Measurements from ENCODE around the gene SPON1.
"Not testable (repeated sequence)": the region's sequence is repeated elsewhere in the genome, so short reads cannot be mapped to it uniquely, and the experiment has no call there.

The SPON1 gene

GRCh38 chr11:14270690-14271542, 308.4 kb downstream of the SPON1 start:
- Mint-ChIP-seq H3K27ac (peak overlapping the region in 1 of 2 donors; percentile 42), H3K4me3 (peak overlapping the region; percentile 38 to 65), H3K4me1 (peaks cover 28% of the 10 kb centered on the region), H3K9me3 (no peaks in the 10 kb centered on the region), H3K27me3 (no peaks in the 10 kb centered on the region)
- DNase-seq = peak in 1 of 2 donors; percentile 33
- peak; percentile 96 for ATAC-seq

DNA sequence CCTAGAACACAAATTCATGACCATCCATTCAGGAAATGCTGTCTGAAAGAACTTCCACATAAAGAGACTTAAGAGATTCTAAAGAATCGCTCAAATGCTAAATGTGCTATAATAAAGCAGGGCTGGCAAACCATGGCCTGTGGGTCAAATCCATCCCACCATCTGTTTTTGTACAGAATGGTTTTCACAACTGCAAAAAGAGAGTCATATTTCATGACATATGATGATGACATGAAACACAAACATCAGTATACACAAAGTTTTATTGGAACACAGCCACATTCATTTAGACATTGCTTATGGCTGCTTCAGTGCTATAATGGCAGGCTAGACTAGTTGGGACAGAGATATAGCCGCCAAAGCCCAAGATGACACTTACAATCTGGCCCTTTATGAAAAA, 311.4 kb downstream of the SPON1 start:
- H3K9me3 Mint-ChIP-seq = no peaks in the 10 kb centered on the region
- H3K27ac Mint-ChIP-seq = no peak overlapping the region
- peaks cover 36% of the 10 kb centered on the region for H3K4me1 Mint-ChIP-seq
- no peak for DNase-seq
- no peaks in the 10 kb centered on the region for H3K27me3 Mint-ChIP-seq
- no peak for ATAC-seq
- H3K4me3 Mint-ChIP-seq = no peak overlapping the region

- DNase-seq = no peak
- ATAC-seq = no peak
- Mint-ChIP-seq H3K4me3 (no peak overlapping the region), H3K9me3 (no peaks in the 10 kb centered on the region), H3K27me3 (no peaks in the 10 kb centered on the region), H3K27ac (no peak overlapping the region), H3K4me1 (peaks cover 34% of the 10 kb centered on the region)
Observed at GRCh38 chr11:14275076-14275475, 312.6 kb downstream of the SPON1 start.

DNA sequence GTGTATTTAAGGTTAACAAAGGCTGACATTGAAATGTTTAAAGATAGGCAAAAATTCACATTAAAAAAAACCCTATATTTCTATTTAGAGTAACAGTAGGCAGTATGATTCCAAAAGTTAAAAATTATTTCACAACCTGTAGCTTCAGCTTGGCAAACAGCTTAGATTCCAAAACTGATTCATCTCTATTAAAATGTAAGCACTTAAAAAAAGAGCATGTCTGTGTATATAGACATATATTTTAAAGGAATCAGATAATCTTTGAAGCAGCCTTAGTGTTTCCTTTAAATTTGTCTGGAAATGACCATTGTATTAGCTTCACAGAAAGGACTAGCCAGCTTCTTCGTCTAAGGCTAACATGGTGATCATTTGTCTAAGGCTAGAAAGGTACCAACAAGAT, 316.3 kb downstream of the SPON1 start:
- H3K9me3 Mint-ChIP-seq, DNase-seq, H3K4me3 Mint-ChIP-seq, H3K27ac Mint-ChIP-seq, ATAC-seq, H3K27me3 Mint-ChIP-seq, H3K4me1 Mint-ChIP-seq: not testable (repeated sequence)

DNA sequence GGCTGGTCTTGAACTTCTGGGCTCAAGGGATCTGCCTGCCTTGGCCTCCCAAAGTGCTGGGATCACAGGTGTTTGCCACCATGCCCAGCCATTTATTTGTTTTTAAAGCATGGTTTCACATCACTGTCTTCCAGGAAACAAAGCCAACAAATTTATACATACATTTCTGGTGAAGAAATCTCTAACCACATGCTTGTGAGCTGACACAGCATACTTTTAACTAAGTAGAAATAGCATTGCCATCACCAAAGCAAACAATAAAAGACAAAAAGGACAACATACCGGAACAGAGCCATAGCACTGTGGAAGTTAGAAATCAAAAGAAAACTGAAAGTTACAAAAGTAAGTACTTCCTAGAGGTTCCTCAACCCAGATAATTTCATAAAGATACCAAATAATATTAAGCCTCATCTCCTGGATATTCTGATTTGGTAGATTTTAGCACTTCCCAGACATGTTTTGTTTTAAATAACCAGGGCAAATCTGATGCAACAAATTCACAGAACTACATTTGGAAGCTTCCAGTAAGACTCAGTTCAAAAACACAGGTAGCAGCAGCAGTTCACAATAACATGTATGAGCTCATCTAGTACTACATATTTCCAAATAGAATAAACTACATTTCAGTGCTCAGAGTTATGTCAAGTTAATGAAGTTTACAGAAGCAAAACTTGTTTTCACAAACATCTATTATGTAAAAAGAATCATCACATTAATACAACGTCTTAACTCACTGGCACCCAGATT, 325.8 kb downstream of the SPON1 start:
- peaks cover 8% of the 10 kb centered on the region for H3K4me1 Mint-ChIP-seq
- H3K27me3 Mint-ChIP-seq = no peaks in the 10 kb centered on the region
- ATAC-seq (no peak), DNase-seq (no peak)
- H3K4me3 Mint-ChIP-seq = no peak overlapping the region
- H3K9me3 Mint-ChIP-seq = no peaks in the 10 kb centered on the region
- peak overlapping the region; percentile 45 to 80 for H3K27ac Mint-ChIP-seq

DNA sequence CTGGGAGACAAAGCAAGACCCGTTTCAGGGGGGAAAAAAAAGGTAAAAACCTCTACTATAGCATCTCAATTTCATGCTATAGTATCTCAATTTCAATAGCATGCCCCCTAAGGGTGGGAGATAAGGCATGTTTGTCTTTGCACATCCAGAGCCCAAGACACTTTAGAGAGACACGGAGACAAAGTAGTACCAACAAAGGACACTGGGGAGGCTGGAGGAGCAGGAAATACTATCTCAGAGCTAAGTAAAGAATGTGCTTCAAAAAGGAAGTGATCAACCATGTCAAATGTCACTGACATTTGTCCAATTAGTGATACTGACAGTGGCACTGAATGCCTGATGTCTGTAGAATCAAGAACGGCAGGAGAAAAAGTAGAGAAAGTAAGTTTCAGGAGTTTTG, 327.9 kb downstream of the SPON1 start:
- Mint-ChIP-seq H3K27ac (peak overlapping the region in 1 of 2 donors; percentile 22), H3K9me3 (no peaks in the 10 kb centered on the region), H3K4me3 (no peak overlapping the region), H3K4me1 (peaks cover 8% of the 10 kb centered on the region), H3K27me3 (no peaks in the 10 kb centered on the region)
- ATAC-seq (no peak), DNase-seq (no peak)

DNA sequence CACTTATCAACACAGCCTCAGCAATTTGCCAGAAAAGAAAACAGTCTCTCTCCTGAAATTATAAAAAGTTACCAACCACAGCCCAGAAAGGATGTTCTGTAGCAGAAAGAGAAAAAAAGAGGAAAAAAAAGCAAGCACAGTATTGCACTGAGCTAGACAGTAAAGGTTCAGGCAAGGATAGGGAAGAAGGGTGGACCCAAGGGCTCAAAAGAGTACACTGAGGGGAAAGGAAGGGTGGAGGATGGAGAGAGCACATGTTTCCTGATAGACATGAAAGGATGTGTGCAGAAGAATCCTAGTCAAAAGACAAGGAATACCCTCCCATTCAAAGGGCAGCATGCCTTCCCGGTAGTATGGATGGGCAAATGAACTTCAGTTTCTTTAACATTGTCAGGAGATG, 337.4 kb downstream of the SPON1 start:
- Mint-ChIP-seq H3K9me3 (no peaks in the 10 kb centered on the region), H3K4me3 (no peak overlapping the region), H3K27ac (no peak overlapping the region), H3K27me3 (no peaks in the 10 kb centered on the region), H3K4me1 (peaks cover 5% of the 10 kb centered on the region)
- ATAC-seq = no peak
- no peak for DNase-seq

- ATAC-seq = peak; percentile 95
- H3K9me3 Mint-ChIP-seq = no peaks in the 10 kb centered on the region
- DNase-seq = peak; percentile 16 to 42
- H3K27ac Mint-ChIP-seq = no peak overlapping the region
- no peak overlapping the region for H3K4me3 Mint-ChIP-seq
- H3K27me3 Mint-ChIP-seq = no peaks in the 10 kb centered on the region
- H3K4me1 Mint-ChIP-seq = peaks cover 5% of the 10 kb centered on the region
Observed at GRCh38 chr11:14300661-14301304, 338.3 kb downstream of the SPON1 start.

DNA sequence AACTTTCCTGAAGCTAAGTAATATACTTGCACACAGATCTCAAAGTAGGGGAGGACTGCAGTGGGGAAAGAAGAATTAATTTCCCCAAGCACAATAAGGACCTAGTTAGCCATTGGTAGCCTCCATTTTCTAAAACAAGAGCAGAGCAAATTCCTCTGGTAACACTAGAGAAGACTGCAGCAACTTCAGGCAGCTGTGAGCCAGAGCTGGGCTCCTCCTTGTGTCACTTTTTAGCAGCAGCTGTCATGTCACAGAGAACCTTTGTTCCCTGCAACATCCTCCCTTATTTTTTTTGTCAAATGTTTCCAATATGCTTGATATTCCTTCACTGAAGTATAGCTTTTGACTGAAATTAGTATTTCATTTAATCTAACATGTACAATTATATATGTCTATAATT, 342.1 kb downstream of the SPON1 start:
- H3K9me3 Mint-ChIP-seq = no peaks in the 10 kb centered on the region
- no peak overlapping the region for H3K27ac Mint-ChIP-seq
- no peak for DNase-seq
- ATAC-seq = no peak
- no peak overlapping the region for H3K4me3 Mint-ChIP-seq
- H3K27me3 Mint-ChIP-seq = no peaks in the 10 kb centered on the region
- H3K4me1 Mint-ChIP-seq = peaks cover 13% of the 10 kb centered on the region

DNA sequence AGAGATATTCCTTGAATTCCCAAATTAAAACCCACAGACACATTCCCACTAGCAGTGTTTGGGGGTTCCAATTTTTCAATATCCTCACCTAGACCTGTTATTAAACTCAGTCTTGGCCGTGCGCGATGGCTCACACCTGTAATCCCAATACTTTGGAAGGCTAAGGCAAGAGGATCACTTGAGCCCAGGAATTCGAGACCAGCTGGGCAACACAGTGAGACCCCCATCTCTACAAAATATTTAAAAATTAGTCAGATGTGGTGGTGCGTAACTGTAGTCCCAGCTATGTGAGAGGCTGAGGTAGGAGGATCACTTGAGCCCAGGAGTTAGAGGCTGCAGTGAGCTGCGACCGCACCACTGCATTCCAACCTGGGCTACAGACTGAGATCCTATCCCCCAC, 343.1 kb downstream of the SPON1 start:
- H3K27ac Mint-ChIP-seq = no peak overlapping the region
- no peaks in the 10 kb centered on the region for H3K9me3 Mint-ChIP-seq
- DNase-seq (no peak), ATAC-seq (no peak)
- H3K4me1 Mint-ChIP-seq = peaks cover 13% of the 10 kb centered on the region
- no peaks in the 10 kb centered on the region for H3K27me3 Mint-ChIP-seq
- H3K4me3 Mint-ChIP-seq = no peak overlapping the region

- Mint-ChIP-seq H3K27ac (no peak overlapping the region), H3K4me3 (no peak overlapping the region), H3K27me3 (no peaks in the 10 kb centered on the region), H3K4me1 (peaks cover 13% of the 10 kb centered on the region), H3K9me3 (no peaks in the 10 kb centered on the region)
- ATAC-seq (no peak), DNase-seq (no peak)
Observed at GRCh38 chr11:14306481-14306880, 344.0 kb downstream of the SPON1 start.

GRCh38 chr11:14308114-14308896, 345.8 kb downstream of the SPON1 start:
- H3K27me3 Mint-ChIP-seq = no peaks in the 10 kb centered on the region
- ATAC-seq (peak; percentile 75), DNase-seq (no peak)
- no peak overlapping the region for H3K27ac Mint-ChIP-seq
- H3K4me1 Mint-ChIP-seq = peaks cover 25% of the 10 kb centered on the region
- H3K9me3 Mint-ChIP-seq = no peaks in the 10 kb centered on the region
- H3K4me3 Mint-ChIP-seq = no peak overlapping the region

DNA sequence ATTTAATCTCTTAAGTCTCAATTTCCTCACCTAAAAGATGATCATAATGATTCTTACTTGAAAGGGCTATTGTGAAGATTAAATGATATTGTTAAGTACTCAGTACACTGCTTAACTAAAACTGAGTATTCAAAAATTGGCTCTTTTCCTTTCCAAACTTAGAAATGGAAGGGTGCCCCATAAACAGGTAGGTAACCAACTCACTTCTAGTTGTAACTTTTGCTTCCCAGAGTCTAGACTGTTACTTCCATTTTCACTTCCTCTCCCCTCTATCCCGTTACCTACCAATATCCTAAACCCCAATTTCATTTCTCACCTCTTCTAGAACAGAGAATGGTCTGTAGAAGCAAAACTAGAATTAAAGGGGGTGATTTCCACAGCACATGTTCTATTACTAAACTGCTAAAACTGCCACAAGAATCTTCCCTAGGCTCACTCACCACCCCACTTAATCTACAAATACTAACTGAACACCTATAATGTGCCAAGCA, 346.4 kb downstream of the SPON1 start:
- Mint-ChIP-seq H3K9me3 (no peaks in the 10 kb centered on the region), H3K4me1 (peaks cover 28% of the 10 kb centered on the region), H3K4me3 (no peak overlapping the region), H3K27ac (no peak overlapping the region), H3K27me3 (no peaks in the 10 kb centered on the region)
- ATAC-seq = peak; percentile 79
- DNase-seq = no peak

DNA sequence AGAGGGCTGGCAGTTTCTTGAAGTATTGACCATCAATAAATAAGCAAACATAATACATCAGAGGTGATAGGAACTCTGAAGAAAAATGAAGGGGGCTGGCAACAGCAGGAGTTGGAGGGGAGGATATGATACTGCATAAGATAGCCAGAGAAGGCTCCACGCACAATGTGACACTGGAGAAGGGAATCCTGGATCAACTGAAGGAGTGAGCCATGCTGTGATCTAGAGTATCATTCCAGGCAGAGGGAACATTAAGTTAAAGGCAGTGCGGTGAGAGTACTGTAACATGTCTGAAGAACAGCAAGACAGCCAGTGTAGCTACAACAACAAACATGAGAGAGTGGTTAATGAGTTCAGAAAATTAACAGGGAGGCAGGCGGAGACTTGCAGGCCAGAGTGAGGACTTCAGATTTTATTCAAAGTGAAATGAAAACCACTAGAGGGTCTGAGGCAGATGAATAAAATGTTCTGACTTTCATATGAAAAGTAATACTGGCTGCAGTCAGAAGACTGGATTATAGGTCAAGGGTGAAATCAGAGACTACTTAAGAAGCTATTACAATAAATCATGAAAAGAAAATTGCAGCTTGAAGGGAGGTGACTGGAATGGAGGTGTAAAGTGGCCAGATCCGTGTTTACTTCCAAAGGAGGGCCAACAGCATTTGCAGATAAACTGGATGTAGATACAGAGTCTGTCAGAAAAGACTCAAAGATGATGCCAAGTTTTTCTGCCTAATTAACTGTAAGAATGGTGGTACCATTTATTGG, 347.1 kb downstream of the SPON1 start:
- DNase-seq (no peak), ATAC-seq (peak; percentile 25)
- H3K4me3 Mint-ChIP-seq = no peak overlapping the region
- no peaks in the 10 kb centered on the region for H3K9me3 Mint-ChIP-seq
- no peaks in the 10 kb centered on the region for H3K27me3 Mint-ChIP-seq
- peaks cover 33% of the 10 kb centered on the region for H3K4me1 Mint-ChIP-seq
- no peak overlapping the region for H3K27ac Mint-ChIP-seq
